ENCODE data around the gene PRRT1. TPM values are rescaled to one million over a fixed set of nuclear protein-coding genes. Genes with fewer than 3 reads are reported as not detected.
"Not testable (repeated sequence)": the region's sequence is repeated elsewhere in the genome, so short reads cannot be mapped to it uniquely, and the experiment has no call there.

PRRT1 gene
- 0.49 TPM in 1 of 2 replicates, not detected in the other for total RNA-seq (2014; rRNA removed; shearing (Covaris generic))

GRCh38 chr6:32151863-32152768 is at the start of gene PRRT1:
Gene PRRT1, minus strand, starts transcription at chr6:32151939. Its CDS starts 112 bp downstream, at chr6:32151827.
- DNase-seq (ENCODE audit: low read depth): no peak

DNA sequence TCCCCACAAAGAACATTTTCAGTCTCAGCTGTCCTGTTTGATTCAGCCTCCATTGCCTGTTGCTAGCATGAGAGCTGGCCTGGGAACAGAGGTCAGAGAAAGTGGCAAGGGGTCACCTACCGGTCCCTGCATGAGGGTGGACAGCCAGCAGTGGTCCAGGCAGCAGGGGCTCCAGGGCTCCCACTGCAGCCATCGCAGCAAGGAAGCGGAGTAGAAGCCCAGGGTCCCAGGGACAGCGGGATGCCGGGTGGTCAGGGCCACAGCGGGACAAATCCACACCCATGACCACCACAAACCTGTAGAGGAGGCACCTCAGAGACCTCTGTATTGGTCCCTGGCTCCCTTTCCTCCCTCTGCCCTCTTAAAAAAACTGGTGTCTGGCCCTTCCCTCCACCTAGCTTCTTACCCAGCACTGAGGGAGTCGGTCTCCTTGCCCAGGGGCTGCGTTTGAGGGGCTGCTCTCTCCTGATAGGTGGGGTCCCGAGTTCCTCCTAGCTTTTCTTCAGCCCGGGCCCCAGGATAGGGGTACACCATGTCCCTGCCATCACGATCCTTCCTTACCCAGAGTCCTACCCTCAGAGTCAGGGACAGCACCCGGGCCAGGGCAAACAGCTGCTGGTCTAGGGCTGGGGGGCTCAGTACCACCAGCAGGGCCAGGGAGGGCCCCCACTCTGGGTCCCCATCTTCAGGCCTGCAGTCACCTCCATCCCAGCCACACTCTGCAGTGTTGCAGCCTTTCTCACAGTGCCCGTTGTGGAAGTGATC is 49.2 kb upstream of the PRRT1 start:
- no peak for DNase-seq (ENCODE audit: low read depth)

DNA sequence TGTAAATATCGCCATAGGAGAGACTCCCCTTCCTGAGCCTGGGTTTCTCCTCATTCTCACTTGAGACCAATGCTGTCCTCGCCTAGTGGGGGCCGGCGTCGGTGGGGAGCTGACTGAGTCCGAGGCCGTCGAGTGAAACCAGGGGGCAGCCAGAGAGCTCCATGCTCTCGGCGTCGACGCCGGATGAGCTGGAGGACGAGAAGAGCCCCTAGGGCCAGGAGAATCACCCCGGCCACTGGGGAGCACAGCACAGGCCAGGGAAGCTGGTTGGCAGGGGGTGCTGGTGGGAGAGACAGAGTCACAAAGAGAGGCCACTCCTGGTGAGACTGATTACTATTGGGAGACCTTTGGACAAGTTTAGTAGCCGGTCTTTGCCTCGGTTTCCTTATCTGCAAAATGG is 47.1 kb upstream of the PRRT1 start:
- no peak for DNase-seq (ENCODE audit: low read depth)

- no peak for DNase-seq (ENCODE audit: low read depth)
Measured at GRCh38 chr6:32198345-32198696, 46.6 kb upstream of the PRRT1 start.

- peak; percentile 57 for DNase-seq (ENCODE audit: low read depth)
Measured at GRCh38 chr6:32196682-32197616, 45.2 kb upstream of the PRRT1 start.

- DNase-seq (ENCODE audit: low read depth): peak; percentile 89
Measured at GRCh38 chr6:32195902-32196681, 44.4 kb upstream of the PRRT1 start.

DNA sequence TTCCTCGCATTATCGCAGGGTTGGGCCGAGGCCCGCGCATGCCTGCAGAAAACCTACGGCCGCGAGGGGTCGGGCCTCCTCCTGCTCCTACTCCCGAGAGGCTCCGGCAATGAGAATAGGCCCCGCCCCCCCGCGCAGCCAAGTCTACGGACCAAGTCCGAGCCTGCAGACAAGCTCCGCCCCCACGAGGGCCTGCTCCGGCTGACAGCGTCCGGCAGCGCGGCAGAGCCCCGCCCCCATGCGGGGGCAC is 43.8 kb upstream of the PRRT1 start:
- peak; percentile 100 for DNase-seq (ENCODE audit: low read depth)

- peak; percentile 58 for DNase-seq (ENCODE audit: low read depth)
Measured at GRCh38 chr6:32194825-32195651, 43.3 kb upstream of the PRRT1 start.

GRCh38 chr6:32194388-32194787 is 42.6 kb upstream of the PRRT1 start:
- DNase-seq (ENCODE audit: low read depth): no peak

DNA sequence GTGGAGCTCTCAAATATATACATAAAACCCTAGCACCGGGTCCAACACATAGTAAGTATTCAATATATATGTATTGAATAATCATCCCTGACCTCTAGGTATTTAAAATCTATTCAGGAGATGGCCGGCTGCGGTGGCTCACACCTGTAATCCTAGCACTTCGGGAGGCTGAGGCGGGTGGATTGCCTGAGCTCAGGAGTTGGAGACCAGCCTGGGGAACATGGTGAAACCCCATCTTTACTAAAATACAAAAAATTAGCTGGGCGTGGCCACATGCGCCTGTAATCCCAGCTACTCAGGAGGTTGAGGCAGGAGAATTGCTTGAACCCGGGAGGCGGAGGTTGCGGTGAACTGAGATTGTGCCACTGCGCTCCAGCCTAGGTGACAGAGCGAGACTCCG is 41.4 kb upstream of the PRRT1 start:
- DNase-seq (ENCODE audit: low read depth): not testable (repeated sequence)

DNA sequence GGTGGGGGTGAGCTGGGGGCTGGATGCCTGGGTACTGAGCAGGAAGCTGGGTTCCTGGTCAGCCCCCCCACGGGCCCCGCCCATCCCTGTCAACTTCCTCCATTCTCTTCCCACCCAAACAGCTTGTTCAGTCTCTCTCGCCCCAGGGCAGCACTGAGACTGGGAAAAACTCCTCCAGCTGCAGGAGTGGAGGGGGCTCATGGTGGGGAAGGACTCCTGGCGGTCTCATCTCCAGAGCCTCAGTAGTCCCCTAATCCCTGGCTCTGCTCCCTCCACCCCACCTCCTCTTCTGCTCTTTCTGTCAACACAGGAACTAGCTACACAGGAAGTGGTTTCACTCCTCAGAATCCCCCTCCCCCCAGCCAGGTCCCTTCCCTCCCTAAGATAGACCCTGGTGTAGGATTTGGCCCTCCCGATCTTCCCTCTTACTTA is 40.9 kb upstream of the PRRT1 start, which contains the start of gene GPSM3:
TSS of gene GPSM3 (minus strand) at position 36 of the 432 bp plus-strand sequence. CDS start 130 bp downstream, outside the sequence.
- DNase-seq (ENCODE audit: low read depth): peak; percentile 46

GRCh38 chr6:32191696-32192607 is 40.2 kb upstream of the PRRT1 start:
- DNase-seq (ENCODE audit: low read depth): no peak

DNA sequence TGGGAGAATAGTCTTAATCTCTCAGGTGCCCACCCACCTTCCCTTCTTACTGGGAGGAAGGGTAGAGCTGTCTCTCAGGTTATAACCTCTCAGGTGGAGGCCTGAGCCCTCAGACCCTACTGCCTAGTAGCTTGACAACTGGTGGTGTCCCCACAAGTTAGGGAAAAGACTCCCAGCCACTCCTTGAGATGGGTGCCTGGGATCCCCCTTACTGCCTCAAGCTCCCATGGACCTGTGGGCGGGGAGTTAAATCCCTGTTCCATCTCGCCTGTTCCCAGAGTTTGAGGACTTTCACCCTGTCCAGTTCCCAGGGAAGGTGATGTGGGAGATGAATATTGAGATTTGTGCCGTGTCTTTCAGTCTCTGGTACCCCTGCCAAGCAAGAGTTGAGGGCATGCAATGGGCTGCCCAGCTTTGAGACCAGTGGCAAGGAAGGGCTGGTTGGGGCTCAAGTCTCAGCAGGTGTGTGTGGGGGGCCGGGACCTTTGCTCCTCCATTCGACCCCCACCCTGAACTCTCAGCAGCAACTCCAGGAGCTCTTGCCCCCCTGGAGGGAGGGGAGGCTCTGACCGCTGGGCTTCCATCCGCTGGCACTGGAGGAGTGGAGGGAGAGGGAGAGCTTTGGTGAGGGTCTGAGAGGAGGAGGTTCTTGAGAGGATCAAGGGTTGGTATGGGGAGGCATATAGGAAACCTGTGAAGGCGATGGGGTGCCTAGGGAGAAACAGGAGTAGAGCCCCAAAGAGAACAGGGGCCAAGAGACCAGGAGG is 39.4 kb upstream of the PRRT1 start:
- no peak for DNase-seq (ENCODE audit: low read depth)

DNA sequence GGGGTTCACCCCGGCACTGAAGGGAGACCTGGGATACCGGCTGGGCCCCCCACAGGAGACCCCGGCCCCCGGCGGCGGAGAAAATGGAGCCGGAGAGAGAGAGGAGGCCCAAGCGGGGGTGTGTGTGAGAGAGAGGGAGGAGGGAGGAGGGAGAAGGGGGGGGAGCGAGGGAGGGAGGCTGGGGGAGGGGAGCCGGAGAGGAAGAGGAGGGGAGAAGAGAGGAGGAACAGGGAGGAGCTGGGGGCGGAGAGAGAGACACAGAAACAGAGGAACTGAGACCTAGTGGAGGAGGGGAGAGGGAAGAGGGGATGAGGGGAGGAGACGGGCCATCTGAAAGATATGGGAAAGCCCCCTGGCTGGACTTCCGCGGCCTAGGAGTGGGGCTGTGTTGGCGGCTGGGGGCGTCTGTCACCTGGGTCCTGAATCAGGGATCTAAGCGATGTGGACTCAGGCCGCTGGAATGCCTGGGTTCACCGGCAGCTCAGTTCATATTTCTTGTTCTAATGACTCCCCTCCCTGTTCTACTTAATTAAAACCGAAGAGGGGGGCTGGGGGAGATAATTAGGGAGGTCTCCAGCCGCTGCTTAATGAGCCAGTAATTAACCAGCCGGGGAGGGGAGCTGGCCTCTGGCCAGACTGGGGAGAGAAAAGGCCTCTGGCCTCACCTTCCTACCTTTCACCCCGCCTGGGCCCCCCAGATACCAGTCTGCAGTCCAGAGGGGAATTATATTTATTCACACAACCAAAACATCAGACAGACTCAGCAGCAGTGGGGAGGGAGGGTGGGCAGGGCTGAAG is 38.5 kb upstream of the PRRT1 start, which contains the start of gene PBX2:
TSS of gene PBX2 (minus strand) at position 149 of the 798 bp plus-strand sequence. CDS start 287 bp downstream, outside the sequence.
- peak; percentile 91 for DNase-seq (ENCODE audit: low read depth)

DNA sequence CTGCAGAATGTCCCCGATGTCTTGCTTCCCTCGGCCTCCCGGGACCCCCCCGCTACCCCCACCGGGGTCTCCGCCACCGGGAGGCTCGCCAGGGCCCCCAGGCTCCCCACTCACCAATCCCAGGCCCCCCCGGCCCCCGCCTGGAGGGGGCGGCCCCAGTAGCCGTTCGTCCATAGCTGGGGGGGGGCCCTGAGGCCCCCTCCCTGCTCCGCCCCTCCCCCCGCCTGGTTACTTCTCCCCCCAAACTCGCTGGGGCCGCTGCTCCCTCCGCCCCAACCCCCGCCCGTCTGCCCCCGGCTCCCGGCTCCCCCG is 38.0 kb upstream of the PRRT1 start:
- no peak for DNase-seq (ENCODE audit: low read depth)

DNA sequence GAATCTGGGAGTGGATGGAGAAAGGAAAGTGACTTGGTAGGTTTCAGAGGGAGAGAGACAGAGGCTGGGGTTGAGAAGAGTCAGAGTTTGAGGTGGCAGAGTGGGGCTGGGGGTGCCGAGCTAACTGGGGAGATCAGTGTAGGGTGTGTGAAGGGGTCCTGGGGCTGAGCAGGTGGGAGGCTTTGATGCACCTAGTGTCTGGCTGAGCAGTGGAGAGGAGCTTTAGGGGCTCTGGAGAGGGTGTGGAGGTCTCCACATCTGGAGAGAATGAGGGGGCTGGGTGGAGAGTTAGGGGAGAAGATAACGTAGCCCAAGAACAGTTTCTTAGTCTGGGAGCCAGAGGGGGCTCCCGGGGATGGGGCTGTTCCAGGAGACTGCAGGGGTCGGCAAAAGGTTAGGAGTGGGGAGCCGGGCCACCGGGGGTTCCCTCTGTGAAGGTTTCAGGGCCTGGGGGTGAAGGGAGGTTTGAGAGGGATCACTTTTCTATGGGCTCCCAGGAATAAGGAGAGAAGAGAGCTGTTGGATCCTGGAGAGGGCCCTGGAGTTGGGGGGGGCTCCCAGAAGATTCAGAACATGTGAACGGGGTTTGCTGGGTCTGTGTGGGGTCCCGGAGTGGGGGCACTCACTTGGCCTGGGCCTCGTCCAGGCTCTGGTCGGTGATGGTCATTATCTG is 37.5 kb upstream of the PRRT1 start:
- no peak for DNase-seq (ENCODE audit: low read depth)

Data from RPMI7951 (cell line).